Measurements from ENCODE around the gene GPR33. TPM values are rescaled to one million over a fixed set of nuclear protein-coding genes. Genes with fewer than 3 reads are reported as not detected.

The GPR33 gene
- total and polyA plus RNA-seq, 2 experiments from 2014 or later, result not detected

DNA sequence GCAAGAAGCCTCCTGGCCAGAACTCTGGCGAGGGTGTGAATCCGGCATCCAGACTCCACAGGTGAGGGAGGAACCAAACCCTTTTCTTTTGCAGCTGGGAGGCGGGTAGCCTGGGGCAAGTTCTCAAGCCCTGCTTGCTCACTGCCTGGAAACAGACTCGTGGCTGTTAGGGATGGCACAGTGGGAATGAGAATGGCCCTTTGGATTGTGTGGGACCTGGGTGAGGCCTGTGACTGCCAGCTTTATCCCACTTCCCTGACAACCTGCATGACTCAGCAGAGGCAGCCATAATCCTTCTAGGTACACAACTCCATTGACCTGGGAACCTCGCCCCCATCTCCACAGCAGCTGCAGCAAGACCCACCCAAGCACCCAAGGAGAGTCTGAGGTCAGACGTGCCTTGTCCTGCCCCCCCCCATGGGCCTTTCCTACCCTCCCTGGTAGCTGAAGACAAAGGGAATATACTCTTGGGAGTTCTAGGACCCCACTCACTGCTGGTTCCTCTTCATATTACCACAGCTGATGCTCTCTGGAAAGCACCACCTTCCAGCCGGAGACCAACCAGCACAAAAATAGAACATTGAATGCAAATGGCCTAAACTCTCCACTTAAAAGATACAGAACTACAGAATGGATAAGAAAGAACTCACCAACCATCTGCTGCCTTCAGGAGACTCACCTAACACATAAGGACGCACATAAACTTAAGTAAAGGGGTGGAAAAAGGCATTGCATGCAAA lies 5.1 kb upstream of the GPR33 start:
- Histone ChIP-seq H3K36me3 (replicated peaks; ENCODE audit: insufficient read depth, low read depth) (no peaks in the 10 kb centered on the region), H3K9me2 (replicated peaks; ENCODE audit: insufficient read depth) (no peaks in the 10 kb centered on the region), H3K4me1 (ENCODE audit: insufficient read depth) (no peaks in the 10 kb centered on the region), H3K79me2 (no peaks in the 10 kb centered on the region), H3K27ac (no peak overlapping the region), H3K9me3 (ENCODE audit: low read depth) (no peaks in the 10 kb centered on the region), H3K4me2 (no peak overlapping the region), H3K4me3 (no peak overlapping the region), H4K20me1 (ENCODE audit: insufficient read depth, poor library complexity, severe bottlenecking) (no peaks in the 10 kb centered on the region), H3K27me3 (no peaks in the 10 kb centered on the region), H2AFZ (no peak overlapping the region)
- no peak for DNase-seq (ENCODE audit: low spot score)
- TF ChIP-seq EZH2 (IDR thresholded peaks at IDR 0.05; ENCODE audit: borderline replicate concordance), result no peak
- TF ChIP-seq, protein P1, sequence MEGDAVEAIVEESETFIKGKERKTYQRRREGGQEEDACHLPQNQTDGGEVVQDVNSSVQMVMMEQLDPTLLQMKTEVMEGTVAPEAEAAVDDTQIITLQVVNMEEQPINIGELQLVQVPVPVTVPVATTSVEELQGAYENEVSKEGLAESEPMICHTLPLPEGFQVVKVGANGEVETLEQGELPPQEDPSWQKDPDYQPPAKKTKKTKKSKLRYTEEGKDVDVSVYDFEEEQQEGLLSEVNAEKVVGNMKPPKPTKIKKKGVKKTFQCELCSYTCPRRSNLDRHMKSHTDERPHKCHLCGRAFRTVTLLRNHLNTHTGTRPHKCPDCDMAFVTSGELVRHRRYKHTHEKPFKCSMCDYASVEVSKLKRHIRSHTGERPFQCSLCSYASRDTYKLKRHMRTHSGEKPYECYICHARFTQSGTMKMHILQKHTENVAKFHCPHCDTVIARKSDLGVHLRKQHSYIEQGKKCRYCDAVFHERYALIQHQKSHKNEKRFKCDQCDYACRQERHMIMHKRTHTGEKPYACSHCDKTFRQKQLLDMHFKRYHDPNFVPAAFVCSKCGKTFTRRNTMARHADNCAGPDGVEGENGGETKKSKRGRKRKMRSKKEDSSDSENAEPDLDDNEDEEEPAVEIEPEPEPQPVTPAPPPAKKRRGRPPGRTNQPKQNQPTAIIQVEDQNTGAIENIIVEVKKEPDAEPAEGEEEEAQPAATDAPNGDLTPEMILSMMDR (IDR thresholded peaks at IDR 0.05; ENCODE audit: poor library complexity), result no peak
- no peak for TF ChIP-seq EZH2phosphoT487 (IDR thresholded peaks at IDR 0.05; ENCODE audit: low read depth, severe bottlenecking, unreplicated experiment)
- WGBS (ENCODE audit: low lambda C conversion rate, missing lambda C conversion rate), result 88% methylated on average over 8 of the region's 8 CpGs

DNA sequence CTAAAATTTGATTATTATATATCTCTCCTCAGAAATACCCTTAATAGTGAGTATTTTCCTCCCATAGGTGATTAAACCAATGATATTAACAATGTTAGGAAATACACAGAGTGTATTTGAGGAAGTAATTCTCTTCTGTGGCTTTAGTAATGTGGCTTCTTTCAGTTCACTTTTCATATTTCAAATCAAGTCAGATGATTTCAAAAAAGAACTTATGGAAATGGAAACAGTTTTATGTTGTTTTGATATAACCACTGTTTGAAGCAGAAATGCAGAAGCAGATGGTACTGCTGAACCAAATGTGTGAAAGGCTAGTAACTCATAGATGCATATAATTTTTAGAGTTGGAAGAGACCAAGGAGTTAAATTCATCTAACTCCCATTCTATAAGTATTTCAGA lies 1.9 kb upstream of the GPR33 start:
- Histone ChIP-seq H3K9me3 (ENCODE audit: low read depth) (no peaks in the 10 kb centered on the region), H3K9me2 (replicated peaks; ENCODE audit: insufficient read depth) (no peaks in the 10 kb centered on the region), H4K20me1 (ENCODE audit: insufficient read depth, poor library complexity, severe bottlenecking) (no peaks in the 10 kb centered on the region), H3K36me3 (replicated peaks; ENCODE audit: insufficient read depth, low read depth) (no peaks in the 10 kb centered on the region), H2AFZ (no peak overlapping the region), H3K4me2 (no peak overlapping the region), H3K4me1 (ENCODE audit: insufficient read depth) (no peaks in the 10 kb centered on the region), H3K27me3 (no peaks in the 10 kb centered on the region), H3K27ac (no peak overlapping the region), H3K4me3 (no peak overlapping the region), H3K79me2 (no peaks in the 10 kb centered on the region)
- TF ChIP-seq, protein P1 (IDR thresholded peaks at IDR 0.05; ENCODE audit: poor library complexity), result no peak
- no peak for TF ChIP-seq EZH2 (IDR thresholded peaks at IDR 0.05; ENCODE audit: borderline replicate concordance)
- TF ChIP-seq EZH2phosphoT487 (IDR thresholded peaks at IDR 0.05; ENCODE audit: low read depth, severe bottlenecking, unreplicated experiment), result no peak
- DNase-seq (ENCODE audit: low spot score), result no peak

DNA sequence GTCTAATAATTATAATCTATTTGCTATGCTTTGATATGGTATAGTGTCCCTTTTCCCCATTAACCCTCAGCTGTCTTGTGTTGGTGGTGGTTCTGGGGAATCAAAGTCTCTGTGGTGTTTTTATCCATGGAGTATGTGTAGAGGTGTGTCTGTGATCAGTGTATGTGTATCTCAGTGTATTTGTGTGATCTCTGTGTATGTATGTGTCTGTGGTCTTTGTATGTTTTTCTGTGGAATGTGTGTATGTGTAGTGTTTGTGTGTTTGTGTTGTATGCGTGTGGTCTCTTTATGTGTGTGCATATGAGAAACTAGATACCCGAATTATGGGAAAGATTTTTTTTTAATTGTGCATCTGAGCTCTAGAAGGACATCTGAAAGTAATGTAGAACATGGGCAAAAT lies 1.1 kb downstream of the GPR33 start:
- no peak overlapping the region for H3K27ac ChIP-seq
- H3K9me3 ChIP-seq (ENCODE audit: low read depth), result no peaks in the 10 kb centered on the region
- no peaks in the 10 kb centered on the region for H4K20me1 ChIP-seq (ENCODE audit: insufficient read depth, poor library complexity, severe bottlenecking)
- TF ChIP-seq, protein P1 (IDR thresholded peaks at IDR 0.05; ENCODE audit: poor library complexity), result no peak
- TF ChIP-seq EZH2phosphoT487 (IDR thresholded peaks at IDR 0.05; ENCODE audit: low read depth, severe bottlenecking, unreplicated experiment), result no peak
- no peak for TF ChIP-seq EZH2 (IDR thresholded peaks at IDR 0.05; ENCODE audit: borderline replicate concordance)
- H2AFZ ChIP-seq, result no peak overlapping the region
- 90% methylated on average over 2 of the region's 2 CpGs for whole genome bisulfite sequencing (ENCODE audit: low lambda C conversion rate, missing lambda C conversion rate)
- no peak overlapping the region for H3K4me3 ChIP-seq
- H3K27me3 ChIP-seq, result no peaks in the 10 kb centered on the region
- H3K79me2 ChIP-seq, result no peaks in the 10 kb centered on the region
- no peaks in the 10 kb centered on the region for H3K36me3 ChIP-seq (replicated peaks; ENCODE audit: insufficient read depth, low read depth)
- no peak overlapping the region for H3K4me2 ChIP-seq
- no peaks in the 10 kb centered on the region for H3K4me1 ChIP-seq (ENCODE audit: insufficient read depth)
- no peak for DNase-seq (ENCODE audit: low spot score)
- no peaks in the 10 kb centered on the region for H3K9me2 ChIP-seq (replicated peaks; ENCODE audit: insufficient read depth)
